Vagina (tissue), 2 donors: ENCODE measurements around the gene DENND4A. TPM values are rescaled to one million over a fixed set of nuclear protein-coding genes. Genes with fewer than 3 reads are reported as not detected.
A peak's percentile ranks its signal among the peaks of the same experiment; 100 is the strongest.

Experiments used
- DNase-seq, 2 donors: peaks; one replicate each; pipeline ENCODE4 v3.0.0-alpha.2; 2017; ENCODE audit errors: extremely low spot score in 2 of 2
- H3K27ac ChIP-seq: fragments of 200-600 bp; sonication (generic); one replicate; pipeline ENCODE4 v1.5.1; 2019
- H3K27me3 ChIP-seq: fragments of 200-600 bp; sonication (generic); one replicate; pipeline ENCODE4 v1.5.1; 2019
- H3K36me3 ChIP-seq, 2 donors: fragments of 200-600 bp; sonication (generic); one replicate each; pipeline ENCODE4 v1.5.1; 2017 to 2019
- H3K4me1 ChIP-seq: fragments of 200-600 bp; sonication (generic); one replicate; pipeline ENCODE4 v1.5.1; 2019
- H3K4me3 ChIP-seq, 2 donors: fragments of 200-600 bp; sonication (generic); 1 replicate in 1 of 2; 2 replicates in 1 of 2; pipeline ENCODE4 v1.5.1; 2016 to 2019
- H3K9me3 ChIP-seq: fragments of 200-600 bp; sonication (generic); one replicate; pipeline ENCODE4 v1.5.1; 2019
- CTCF ChIP-seq, 3 experiments: fragments of 450-650 bp in 2 of 3; fragments of 200-600 bp in 1 of 3; sonication (generic) in 1 of 3; IDR thresholded peaks; one replicate each; pipeline ENCODE4 v1.5.1; 2017 to 2019; ENCODE audit warnings: antibody characterized with exemption in 3 of 3, mild to moderate bottlenecking in 2 of 3, moderate library complexity in 2 of 3
- POLR2A ChIP-seq, 2 donors: fragments of 450-650 bp; IDR thresholded peaks; one replicate each; pipeline ENCODE4 v1.6.1; 2017; ENCODE audit warnings: antibody characterized with exemption in 2 of 2, mild to moderate bottlenecking in 2 of 2, moderate library complexity in 2 of 2
- POLR2AphosphoS5 ChIP-seq, 2 donors: sonication (generic); formaldehyde crosslinking; IDR thresholded peaks; one replicate each; pipeline ENCODE4 v1.9.0; 2017; ENCODE audit warnings: antibody characterized with exemption in 2 of 2, mild to moderate bottlenecking in 2 of 2, low read depth in 1 of 2; ENCODE audit not compliant: insufficient read depth in 1 of 2
- intact Hi-C: fragments of 100-400 bp; cut with DNase I; formaldehyde crosslinking; loops from one replicate; pipeline ENCODE4 v1.15.1; 2023
- total RNA-seq: library from RNA; depleted of rRNA; stranded (reverse); fragments of >200 nt; gene quantifications from one replicate; pipeline ENCODE4 v1.2.3, GENCODE V29; 2016

Gene DENND4A
- total RNA-seq, 1 donor from 2014 or later, result 28.7 TPM

- no peak overlapping the region for H3K4me3 ChIP-seq
- no peaks in the 10 kb centered on the region for H3K9me3 ChIP-seq
- no peak for DNase-seq
- no peaks in the 10 kb centered on the region for H3K36me3 ChIP-seq
- H3K27me3 ChIP-seq, result no peaks in the 10 kb centered on the region
- no peak for TF ChIP-seq CTCF (IDR thresholded peaks at IDR 0.05)
- peak in 1 of 2 donors; percentile 39 for TF ChIP-seq POLR2AphosphoS5 (IDR thresholded peaks at IDR 0.05; ENCODE audit: insufficient read depth in 1 of 2, low read depth in 1 of 2)
- H3K27ac ChIP-seq, result no peak overlapping the region
- H3K4me1 ChIP-seq, result peaks cover 7% of the 10 kb centered on the region
- intact Hi-C loops, result no loop called here
Measured at GRCh38 chr15:65824941-65825544, 33.0 kb upstream of the DENND4A start.

- Histone ChIP-seq H3K4me3 (no peak overlapping the region), H3K27me3 (no peaks in the 10 kb centered on the region), H3K36me3 (no peaks in the 10 kb centered on the region), H3K9me3 (no peaks in the 10 kb centered on the region), H3K27ac (no peak overlapping the region), H3K4me1 (peaks cover 7% of the 10 kb centered on the region)
- TF ChIP-seq CTCF (IDR thresholded peaks at IDR 0.05) (peak in 1 of 3 experiments; percentile 23), POLR2A (IDR thresholded peaks at IDR 0.05) (no peak)
- intact Hi-C loops, result no loop called here
- DNase-seq, result no peak
Measured at GRCh38 chr15:65824031-65824743, 32.1 kb upstream of the DENND4A start.

GRCh38 chr15:65822316-65822715, 30.2 kb upstream of the DENND4A start:
- Histone ChIP-seq H3K27me3 (no peaks in the 10 kb centered on the region), H3K27ac (no peak overlapping the region), H3K36me3 (no peaks in the 10 kb centered on the region), H3K4me3 (no peak overlapping the region), H3K4me1 (peaks cover 7% of the 10 kb centered on the region), H3K9me3 (no peaks in the 10 kb centered on the region)
- TF ChIP-seq POLR2A (IDR thresholded peaks at IDR 0.05) (no peak), CTCF (IDR thresholded peaks at IDR 0.05) (no peak), POLR2AphosphoS5 (IDR thresholded peaks at IDR 0.05; ENCODE audit: insufficient read depth in 1 of 2, low read depth in 1 of 2) (no peak)
- no peak for DNase-seq
- intact Hi-C loops, result no loop called here

- no peak overlapping the region for H3K27ac ChIP-seq
- intact Hi-C loops, result no loop called here
- H3K4me3 ChIP-seq, result no peak overlapping the region
- TF ChIP-seq CTCF (IDR thresholded peaks at IDR 0.05), result no peak
- TF ChIP-seq POLR2A (IDR thresholded peaks at IDR 0.05), result no peak
- no peak for TF ChIP-seq POLR2AphosphoS5 (IDR thresholded peaks at IDR 0.05; ENCODE audit: insufficient read depth in 1 of 2, low read depth in 1 of 2)
- DNase-seq, result no peak
- no peaks in the 10 kb centered on the region for H3K27me3 ChIP-seq
- no peaks in the 10 kb centered on the region for H3K9me3 ChIP-seq
- peaks cover 7% of the 10 kb centered on the region for H3K4me1 ChIP-seq
- no peaks in the 10 kb centered on the region for H3K36me3 ChIP-seq
Measured at GRCh38 chr15:65821070-65821469, 29.0 kb upstream of the DENND4A start.

GRCh38 chr15:65819563-65819960, 27.5 kb upstream of the DENND4A start:
- Histone ChIP-seq H3K9me3 (no peaks in the 10 kb centered on the region), H3K4me3 (no peak overlapping the region), H3K4me1 (no peaks in the 10 kb centered on the region), H3K27me3 (no peaks in the 10 kb centered on the region), H3K27ac (no peak overlapping the region), H3K36me3 (no peaks in the 10 kb centered on the region)
- TF ChIP-seq POLR2A (IDR thresholded peaks at IDR 0.05), result no peak
- TF ChIP-seq CTCF (IDR thresholded peaks at IDR 0.05), result no peak
- no peak for TF ChIP-seq POLR2AphosphoS5 (IDR thresholded peaks at IDR 0.05; ENCODE audit: insufficient read depth in 1 of 2, low read depth in 1 of 2)
- no peak for DNase-seq
- intact Hi-C loops, result no loop called here
